Bronchial epithelial cell (primary cell): ENCODE measurements around the gene LPAR6. TPM values are rescaled to one million over a fixed set of nuclear protein-coding genes. Genes with fewer than 3 reads are reported as not detected.

Experiments
- DNase-seq: peaks from one replicate; pipeline ENCODE4 v3.0.0-alpha.2; 2010; ENCODE audit warnings: low read depth
- FAIRE-seq: peaks from 2 replicates; lab custom pipeline; 2011; peaks lifted over from hg19 to GRCh38; lab: Jason Lieb, UNC
- H3K27me3 ChIP-seq: 2 replicates; pipeline ENCODE4 v1.5.1; 2011; ENCODE audit warnings: low read length; ENCODE audit not compliant: control insufficient read depth, insufficient read depth
- H3K36me3 ChIP-seq: 2 replicates; pipeline ENCODE4 v1.5.1; 2011; ENCODE audit warnings: low read length; ENCODE audit not compliant: control insufficient read depth, insufficient read depth
- H3K4me3 ChIP-seq: 2 replicates; pipeline ENCODE4 v1.5.1; 2011; ENCODE audit warnings: mild to moderate bottlenecking, low read depth, low read length, control low read depth
- total RNA-seq: library from RNA; depleted of rRNA; stranded (reverse); fragments of >200 nt; gene quantifications from 2 replicates; pipeline ENCODE4 v1.2.1, GENCODE V29; 2014
- TF ChIP-seq, protein P1 (sequence below): IDR thresholded peaks from 2 replicates; pipeline ENCODE4 v1.5.1; 2011; ENCODE audit warnings: mild to moderate bottlenecking, moderate library complexity, low read length, control low read depth, inconsistent platforms; ENCODE audit not compliant: insufficient read depth, severe bottlenecking

The LPAR6 gene
- total RNA-seq, 1 donor from 2014 or later: 5.8 TPM

DNA sequence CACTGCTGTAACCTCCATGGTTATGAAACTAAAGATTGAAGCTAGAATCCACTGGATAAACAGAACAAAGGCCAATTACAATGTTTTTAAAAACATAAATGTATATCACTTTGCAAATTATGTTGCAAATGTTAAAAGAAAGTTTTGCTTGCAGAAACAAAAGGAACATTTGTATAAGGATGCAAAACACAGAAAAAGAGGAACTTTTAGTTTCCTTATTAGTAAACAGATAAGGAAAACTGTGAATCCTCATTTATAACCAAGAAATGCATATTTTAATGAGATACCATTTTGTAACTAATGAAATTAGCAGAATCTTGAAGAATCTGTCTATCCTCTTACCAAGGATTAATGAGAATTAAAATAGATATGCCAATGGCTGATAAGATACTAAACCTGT lies 32.3 kb downstream of the LPAR6 start:
- Histone ChIP-seq H3K27me3 (no peaks in the 10 kb centered on the region), H3K36me3 (peaks cover 1% of the 10 kb centered on the region), H3K4me3 (no peak overlapping the region)
- TF ChIP-seq, protein P1, sequence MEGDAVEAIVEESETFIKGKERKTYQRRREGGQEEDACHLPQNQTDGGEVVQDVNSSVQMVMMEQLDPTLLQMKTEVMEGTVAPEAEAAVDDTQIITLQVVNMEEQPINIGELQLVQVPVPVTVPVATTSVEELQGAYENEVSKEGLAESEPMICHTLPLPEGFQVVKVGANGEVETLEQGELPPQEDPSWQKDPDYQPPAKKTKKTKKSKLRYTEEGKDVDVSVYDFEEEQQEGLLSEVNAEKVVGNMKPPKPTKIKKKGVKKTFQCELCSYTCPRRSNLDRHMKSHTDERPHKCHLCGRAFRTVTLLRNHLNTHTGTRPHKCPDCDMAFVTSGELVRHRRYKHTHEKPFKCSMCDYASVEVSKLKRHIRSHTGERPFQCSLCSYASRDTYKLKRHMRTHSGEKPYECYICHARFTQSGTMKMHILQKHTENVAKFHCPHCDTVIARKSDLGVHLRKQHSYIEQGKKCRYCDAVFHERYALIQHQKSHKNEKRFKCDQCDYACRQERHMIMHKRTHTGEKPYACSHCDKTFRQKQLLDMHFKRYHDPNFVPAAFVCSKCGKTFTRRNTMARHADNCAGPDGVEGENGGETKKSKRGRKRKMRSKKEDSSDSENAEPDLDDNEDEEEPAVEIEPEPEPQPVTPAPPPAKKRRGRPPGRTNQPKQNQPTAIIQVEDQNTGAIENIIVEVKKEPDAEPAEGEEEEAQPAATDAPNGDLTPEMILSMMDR: no peak
- no peak for FAIRE-seq
- no peak for DNase-seq

DNA sequence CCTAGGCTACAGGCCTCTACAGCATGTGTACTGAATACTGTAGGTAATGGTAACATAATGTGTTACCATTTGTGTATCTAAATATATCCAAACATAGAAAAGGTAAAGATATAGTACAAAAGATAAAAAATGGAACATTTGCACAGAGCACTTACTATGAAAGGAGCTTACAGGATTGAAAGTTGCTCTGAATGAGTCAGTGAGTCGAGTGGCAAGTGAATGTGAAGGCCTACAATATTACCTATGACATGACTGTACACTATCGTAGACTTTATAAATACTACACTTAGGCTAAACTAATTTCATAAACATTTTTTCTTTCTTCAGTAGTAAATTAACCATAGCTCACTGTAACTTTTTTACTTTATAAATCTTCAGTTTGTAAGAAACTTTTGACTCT lies 35.1 kb downstream of the LPAR6 start:
- TF ChIP-seq, protein P1: no peak
- Histone ChIP-seq H3K4me3 (no peak overlapping the region), H3K36me3 (peaks cover 5% of the 10 kb centered on the region), H3K27me3 (no peaks in the 10 kb centered on the region)
- no peak for FAIRE-seq
- no peak for DNase-seq

DNA sequence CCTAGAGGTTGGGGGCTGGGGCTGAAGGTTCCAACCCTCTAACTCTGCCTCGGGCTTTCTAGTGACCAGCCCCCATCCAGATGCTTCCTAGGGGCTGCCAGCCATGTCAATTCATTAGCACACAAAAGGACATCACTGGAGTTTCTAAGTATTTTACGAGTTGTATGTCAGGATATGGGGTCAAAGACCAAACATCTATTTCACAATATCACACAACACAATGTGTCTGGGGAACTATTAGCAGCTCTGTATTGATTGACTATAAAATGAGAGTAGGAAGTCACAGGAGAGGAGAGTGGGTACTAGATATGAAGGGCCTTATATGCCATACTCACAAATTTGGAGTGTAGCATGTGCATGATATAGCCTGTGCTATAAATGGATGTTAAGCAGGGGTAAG lies 42.1 kb downstream of the LPAR6 start:
- DNase-seq (no peak), FAIRE-seq (no peak)
- no peak overlapping the region for H3K4me3 ChIP-seq
- H3K27me3 ChIP-seq: no peaks in the 10 kb centered on the region
- peaks cover 4% of the 10 kb centered on the region for H3K36me3 ChIP-seq
- TF ChIP-seq, protein P1: no peak

DNA sequence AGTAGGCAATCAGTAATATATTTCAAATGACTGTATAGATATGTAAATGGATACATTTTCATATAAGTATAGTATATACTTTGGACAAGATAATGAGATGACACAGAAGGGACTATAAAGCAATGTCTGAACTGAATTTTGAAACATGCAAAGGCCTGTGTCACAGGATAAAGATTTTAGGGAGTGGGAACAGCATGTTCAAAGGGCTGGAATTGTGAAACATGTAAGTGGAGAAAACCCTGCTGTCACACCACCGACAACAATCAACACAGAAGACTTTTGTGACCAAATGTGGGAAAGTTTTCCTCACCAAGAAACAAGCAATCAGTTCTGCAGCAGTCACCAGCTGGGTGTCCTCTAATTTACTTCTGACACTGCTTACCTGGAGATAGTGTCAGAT lies 42.9 kb downstream of the LPAR6 start:
- DNase-seq (no peak), FAIRE-seq (no peak)
- Histone ChIP-seq H3K36me3 (peaks cover 4% of the 10 kb centered on the region), H3K27me3 (no peaks in the 10 kb centered on the region), H3K4me3 (no peak overlapping the region)
- TF ChIP-seq, protein P1: no peak

Other genes starting within 250 kb of the LPAR6 start
- gene ITM2B, start 179.9 kb downstream of the LPAR6 start, total RNA-seq: 57.4 and 132 TPM in 2 replicates
- gene RB1, start 109.4 kb downstream of the LPAR6 start, total RNA-seq: 12.4 and 20.1 TPM in 2 replicates
- gene RCBTB2, start 120.0 kb upstream of the LPAR6 start, total RNA-seq: 1.8 and 4.7 TPM in 2 replicates
- not detected in 2 replicates for gene CYSLTR2, start 240.8 kb upstream of the LPAR6 start, total RNA-seq